ENCODE results near the gene TRAPPC6A.
"Not testable (repeated sequence)": the region's sequence is repeated elsewhere in the genome, so short reads cannot be mapped to it uniquely, and the experiment has no call there.

TRAPPC6A gene

DNA sequence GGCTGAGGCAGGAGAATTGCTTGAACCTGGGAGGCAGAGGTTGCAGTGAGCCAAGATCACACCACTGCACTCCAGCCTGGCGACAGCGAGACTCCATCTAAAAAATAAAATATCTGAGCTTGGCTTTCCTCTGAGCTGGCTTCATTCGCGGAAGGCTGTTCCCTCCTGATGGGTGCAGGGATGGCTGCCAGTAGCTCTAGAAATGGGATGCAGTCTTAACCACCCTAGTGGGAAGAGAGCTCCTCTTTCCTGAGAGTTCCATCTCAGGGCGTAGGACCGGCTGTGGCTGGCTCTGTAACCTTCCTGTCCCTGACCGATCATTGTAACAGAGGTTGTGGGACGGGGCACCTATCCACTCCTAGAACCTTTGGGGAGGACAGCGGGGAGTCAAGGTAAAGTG is 52.7 kb downstream of the TRAPPC6A start:
- no peak for DNase-seq

DNA sequence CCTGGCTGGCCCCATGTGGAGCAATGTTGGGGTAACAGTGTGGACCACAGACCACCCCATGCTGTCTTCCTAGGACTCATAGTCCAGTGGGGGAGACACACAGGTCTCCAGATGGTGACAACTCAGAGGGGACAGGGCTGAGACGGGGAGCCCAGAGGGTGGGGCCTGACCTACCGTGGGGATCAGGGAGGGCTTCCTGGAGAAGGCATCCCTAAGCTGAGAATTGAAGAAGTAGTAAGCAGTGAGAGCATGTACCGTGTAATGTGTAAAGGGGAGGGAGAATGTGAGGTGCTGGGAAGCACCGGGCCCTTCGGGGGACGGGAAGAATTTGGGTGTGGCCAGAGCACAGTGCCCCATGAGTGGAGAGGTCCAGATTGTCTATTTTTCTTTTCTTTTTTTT is 54.0 kb downstream of the TRAPPC6A start:
- DNase-seq, result no peak

DNA sequence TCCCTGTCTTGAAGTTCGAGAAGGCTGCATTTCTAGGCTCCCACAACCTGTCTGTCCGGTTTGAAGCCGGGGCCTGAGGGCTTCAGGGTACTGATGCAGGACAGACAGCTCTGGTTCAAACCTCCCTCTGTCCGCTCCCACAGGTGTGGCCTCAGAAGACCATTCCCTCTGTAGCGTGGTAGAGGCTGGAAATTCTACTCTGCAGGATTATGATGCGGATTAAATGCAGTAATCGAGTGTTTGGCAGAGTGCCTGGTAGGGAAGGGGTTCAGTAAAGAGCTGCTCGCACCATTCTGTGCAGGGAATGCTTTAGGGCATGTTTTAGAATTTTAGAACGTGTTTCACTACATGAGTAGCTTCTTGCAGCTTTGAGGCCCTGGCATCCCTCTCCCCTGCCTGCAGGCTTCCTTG is 54.6 kb downstream of the TRAPPC6A start:
- peak; percentile 90 for DNase-seq

DNA sequence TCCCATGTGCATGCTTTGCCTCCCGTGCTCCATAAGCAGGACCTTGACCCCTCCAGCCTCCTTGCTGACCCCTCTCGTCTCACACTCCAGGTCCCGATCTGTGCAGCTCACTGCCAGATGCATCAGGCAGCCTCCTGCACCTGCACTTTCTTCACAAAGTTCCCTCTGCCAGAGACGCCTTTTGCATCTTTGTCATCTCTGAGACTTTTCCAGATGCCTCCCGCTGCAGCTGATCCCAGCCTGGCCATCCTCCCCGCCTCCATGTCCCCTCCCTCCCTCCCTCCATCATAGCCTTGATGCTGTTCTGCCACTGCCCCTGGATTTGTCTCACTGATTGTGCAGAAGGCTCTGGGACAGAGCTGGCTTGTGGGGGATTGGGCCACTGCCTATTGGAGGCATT is 55.2 kb downstream of the TRAPPC6A start:
- DNase-seq, result no peak

DNA sequence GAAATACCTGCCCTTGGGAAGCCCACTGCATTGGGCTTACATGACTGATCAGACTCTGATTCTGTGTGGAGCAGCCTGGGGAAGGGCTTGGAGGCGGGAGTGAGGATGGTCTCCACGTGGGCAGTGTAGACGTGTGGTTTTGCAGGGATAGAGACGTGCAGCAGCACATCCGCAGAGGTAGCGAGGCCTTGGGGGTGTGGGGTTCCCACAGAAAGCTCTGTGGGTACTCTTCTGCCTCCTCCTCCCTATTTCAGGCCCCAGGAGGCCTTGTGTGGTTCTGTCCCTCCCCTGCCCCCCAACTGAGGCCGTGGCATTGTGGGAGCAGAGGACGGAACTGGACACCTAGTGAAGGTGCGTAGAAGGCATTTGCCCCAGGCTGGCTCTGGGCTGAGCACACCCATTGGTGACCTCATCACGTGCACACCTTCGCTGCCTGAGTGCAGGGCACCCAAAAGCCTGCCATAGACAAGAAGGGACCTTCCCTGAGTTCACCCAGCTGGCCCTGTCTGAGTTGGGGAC is 56.2 kb downstream of the TRAPPC6A start:
- no peak for DNase-seq

DNA sequence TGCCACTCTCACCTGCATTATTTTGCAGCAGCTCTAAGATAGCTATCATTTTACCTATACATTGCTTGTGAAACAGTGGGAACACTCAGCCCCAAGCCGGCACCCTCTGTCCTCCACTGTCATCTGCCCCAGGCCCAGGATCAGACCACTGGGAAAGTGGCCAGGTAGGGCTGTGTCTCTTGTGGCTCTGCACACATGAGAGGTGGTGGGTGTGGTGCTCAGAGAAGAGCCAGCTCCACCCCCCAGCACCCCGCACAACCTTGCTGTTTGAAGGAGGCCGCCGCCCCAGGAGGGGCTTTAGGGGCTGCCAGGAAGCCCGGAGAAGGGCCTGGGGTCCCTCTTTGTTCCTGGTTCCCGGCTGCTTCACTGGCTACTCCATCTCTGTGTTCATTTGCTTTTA is 58.5 kb downstream of the TRAPPC6A start:
- no peak for DNase-seq

DNA sequence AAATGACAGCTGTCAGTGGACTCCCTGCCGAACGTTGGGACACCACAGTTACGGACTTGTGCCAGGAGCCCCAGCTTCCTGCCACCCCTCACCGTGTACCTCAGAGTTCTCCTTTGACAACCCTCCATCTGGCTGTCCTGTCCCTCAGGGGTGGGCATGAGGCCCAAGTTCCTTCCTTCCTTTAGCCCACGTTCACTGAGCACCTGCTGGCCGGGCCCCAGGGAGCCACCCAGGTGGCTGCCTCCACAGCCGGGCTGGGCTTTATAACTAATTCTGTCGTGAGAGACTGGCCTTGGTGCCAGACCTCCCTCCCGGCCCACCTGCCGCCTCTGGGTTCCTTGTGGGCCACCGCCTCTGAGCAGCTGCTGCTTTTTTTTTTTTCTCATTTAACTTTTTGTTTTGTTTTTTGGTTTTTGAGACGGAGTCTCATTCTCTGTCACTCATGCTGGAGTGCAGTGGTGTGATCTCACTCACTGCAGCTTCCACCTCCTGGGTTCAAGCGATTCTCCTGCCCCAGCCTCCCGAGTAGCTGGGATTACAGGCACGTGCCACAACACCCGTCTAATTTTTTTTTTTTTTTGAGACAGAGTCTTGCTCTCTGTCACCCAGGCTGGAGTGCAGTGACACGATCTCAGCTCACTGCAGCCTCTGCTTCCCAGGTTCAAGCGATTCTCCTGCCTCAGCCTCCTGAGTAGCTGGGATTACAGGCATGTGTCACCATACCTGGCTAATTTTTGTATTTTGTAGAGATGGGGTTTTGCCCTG is 59.3 kb downstream of the TRAPPC6A start:
- not testable (repeated sequence) for DNase-seq

DNA sequence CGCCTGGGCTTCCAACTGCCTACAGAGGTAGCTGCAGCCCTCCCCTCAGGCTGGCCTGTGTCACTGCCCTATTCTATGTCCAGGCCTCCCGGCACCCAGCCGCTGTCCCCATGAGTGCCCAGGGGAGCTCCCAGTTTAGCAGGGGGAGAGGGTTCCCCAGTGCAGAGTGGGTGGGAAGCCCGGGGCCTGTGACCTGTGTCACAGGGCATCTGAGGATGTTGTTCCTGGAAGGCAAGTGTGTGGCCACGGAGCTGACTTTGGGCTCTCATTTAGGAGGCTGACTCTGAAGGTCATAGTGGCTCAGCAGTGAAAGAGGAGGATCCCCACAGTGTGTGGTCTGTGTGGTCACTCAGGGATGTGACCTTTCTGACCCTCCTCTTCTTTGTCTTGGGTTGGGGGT is 59.9 kb downstream of the TRAPPC6A start:
- DNase-seq, result no peak

DNA sequence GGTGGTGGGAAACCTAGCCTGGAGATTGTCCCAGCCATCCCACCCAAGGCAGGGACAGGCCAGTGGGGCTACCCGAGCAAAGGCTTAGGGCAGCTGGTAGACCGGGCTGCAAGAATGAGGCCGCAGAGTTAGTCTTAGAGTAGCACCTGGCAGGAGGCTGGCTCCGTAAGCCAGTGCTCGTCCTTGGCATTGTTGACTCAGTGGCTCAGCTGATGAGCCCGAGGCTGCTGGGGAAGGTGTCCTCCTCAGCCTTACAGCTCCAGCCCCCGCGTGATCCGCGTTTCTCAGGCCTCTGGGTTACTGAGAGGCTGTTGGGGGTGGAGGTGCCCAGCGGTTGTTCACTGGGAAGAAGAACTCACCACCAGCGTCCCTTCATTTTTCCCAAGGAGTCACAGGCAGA is 60.4 kb downstream of the TRAPPC6A start:
- DNase-seq, result no peak

DNA sequence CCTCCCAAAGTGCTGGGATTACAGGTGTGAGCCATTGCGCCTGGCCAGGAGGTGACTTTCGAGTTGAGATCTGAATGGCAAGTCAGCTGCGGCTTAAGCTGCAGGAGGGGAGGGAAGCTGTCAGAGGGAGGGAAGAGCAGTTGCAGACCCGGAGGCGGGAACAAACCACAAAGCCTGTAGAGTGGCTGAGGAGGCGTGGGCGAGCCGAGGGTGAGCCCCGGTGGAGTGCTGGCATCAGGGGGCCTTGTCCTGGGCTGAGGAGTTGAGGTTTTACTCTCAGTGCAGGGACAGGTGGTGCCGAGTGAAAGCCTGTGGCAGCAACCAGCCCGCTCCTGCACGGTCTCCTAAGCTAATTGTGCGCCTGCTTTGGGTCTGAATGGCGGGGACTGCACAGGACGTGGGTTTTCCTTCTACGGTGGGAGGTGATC is 60.9 kb downstream of the TRAPPC6A start:
- DNase-seq, result peak; percentile 76

DNA sequence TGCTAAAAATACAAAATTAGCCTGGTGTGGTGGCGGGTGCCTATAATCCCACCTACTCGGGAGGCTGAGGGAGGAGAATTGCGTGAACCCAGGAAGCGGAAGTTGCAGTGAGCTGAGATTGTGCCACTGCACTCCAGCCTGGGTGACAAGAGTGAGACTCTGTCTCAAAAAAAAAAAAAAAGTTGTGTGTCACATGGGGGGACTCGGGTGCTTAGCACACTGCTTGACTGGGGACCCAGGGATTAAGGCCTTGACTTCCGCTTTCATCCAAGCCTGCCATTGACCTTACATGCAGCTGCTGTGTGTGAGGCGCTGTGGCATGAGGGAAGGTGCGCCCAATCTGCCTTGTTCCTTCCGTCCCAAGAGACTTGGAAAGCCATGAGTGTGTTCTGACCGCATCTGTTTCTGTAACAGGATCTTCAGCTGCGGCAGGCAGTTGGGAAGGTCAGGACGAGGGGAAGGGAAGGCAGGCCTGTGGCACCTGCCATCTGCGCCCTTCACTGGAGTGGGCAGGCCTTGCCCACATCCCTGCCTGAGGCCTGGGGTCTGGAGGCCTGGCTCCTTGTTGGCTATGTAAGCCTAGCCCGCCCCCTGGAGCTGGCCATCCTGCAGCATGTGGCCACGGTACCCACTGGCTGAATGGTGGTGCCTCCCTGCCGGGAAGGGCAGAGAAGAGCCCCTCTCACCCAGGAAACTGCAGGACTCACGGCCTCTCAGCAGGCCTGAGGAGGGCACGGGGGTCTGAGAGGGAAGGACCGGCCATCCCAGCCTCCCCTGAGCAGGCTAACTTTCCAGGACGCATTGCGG is 62.0 kb downstream of the TRAPPC6A start:
- DNase-seq, result peak; percentile 86

DNA sequence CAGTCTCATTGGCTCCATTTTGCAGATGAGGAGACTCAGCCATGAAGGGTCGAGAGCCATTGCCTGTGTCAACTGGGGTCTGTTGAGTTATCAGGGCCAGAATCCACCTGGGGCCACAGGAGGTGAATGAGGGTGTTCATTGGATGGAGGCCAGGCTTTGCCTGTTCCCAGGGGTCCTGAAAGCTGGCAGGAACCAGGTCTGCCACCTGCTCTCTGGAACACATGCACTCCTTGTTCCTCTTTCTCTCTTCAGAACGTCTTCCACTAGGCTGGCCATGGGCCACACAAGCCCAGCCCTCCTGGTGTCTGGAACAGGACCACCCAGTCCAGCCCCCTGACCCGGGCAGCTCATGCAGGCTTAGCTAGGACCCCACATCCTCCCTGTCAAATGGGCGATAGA is 63.9 kb downstream of the TRAPPC6A start:
- DNase-seq, result no peak

DNA sequence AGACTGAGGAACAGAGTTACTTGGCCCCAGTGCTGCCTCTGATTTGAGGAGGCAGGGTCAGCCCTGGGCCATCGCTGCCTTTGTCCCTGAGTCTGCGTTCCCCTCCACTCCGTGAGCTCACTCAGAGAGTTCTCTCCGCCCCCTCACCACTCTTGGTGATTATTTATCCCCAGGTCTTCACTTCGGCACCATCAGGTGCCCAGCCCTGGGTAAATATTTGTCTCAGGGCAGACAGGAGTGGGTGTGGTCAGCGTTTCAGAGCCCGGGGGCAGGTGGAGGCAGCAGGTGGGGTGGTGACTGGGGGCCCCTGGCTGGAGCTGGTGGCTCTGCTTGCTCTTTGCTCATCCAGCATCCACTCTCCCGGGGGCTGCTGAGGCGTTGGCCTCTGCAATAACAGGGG is 64.4 kb downstream of the TRAPPC6A start:
- DNase-seq, result no peak
